Fibroblast of mammary gland (primary cell): ENCODE data around the gene EEFSEC.

Source experiments
- DNase-seq: peaks from one replicate; pipeline ENCODE4 v3.0.0-alpha.2; 2010; ENCODE audit warnings: low read depth
- H3K4me3 ChIP-seq: 2 replicates; pipeline ENCODE4 v1.5.1; 2011; ENCODE audit warnings: low read depth, mild to moderate bottlenecking, low read length, moderate library complexity; ENCODE audit not compliant: control insufficient read depth
- TF ChIP-seq, protein P1 (sequence below): conservative IDR thresholded peaks from 2 replicates; pipeline ENCODE4 v1.5.1; 2011; ENCODE audit warnings: low read depth, low read length, inconsistent platforms; ENCODE audit not compliant: control insufficient read depth, insufficient read depth

EEFSEC gene

DNA sequence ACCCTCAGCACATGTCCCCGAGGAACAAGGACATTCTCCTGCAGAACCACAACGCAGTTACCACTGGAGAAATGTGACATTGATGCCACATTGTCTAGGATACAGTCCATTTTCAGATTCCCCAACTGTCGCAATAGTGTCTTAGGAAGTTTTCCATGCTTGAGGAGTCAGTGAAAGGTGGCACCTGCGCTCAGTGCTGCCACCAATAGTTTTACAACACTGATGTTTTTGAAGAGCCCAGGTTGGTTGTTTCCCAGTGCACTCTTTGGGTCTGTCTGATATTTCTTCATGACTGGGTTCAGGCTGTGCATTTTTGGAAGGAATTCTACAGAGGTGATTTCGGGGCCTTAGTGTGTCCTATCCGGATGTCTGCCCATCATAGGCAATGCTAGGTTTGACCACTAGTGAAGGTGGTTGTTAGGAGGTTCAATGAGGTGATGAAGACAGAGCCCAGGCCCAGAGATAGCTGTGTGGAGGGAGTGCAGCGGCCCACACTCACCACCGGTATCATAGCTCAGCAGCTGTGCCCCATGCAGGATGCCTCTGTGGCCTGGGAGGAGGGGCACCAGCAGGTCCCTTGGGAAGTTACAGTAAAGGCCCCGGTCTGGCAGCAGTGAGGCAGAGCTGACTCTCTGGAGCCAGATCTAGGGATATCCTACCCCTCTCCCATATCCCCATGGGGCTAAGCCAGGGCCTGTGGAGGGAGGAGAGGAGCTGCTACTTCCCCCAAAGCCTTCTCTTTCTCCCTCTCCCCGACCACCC is 216.8 kb downstream of the EEFSEC start:
- TF ChIP-seq, protein P1, sequence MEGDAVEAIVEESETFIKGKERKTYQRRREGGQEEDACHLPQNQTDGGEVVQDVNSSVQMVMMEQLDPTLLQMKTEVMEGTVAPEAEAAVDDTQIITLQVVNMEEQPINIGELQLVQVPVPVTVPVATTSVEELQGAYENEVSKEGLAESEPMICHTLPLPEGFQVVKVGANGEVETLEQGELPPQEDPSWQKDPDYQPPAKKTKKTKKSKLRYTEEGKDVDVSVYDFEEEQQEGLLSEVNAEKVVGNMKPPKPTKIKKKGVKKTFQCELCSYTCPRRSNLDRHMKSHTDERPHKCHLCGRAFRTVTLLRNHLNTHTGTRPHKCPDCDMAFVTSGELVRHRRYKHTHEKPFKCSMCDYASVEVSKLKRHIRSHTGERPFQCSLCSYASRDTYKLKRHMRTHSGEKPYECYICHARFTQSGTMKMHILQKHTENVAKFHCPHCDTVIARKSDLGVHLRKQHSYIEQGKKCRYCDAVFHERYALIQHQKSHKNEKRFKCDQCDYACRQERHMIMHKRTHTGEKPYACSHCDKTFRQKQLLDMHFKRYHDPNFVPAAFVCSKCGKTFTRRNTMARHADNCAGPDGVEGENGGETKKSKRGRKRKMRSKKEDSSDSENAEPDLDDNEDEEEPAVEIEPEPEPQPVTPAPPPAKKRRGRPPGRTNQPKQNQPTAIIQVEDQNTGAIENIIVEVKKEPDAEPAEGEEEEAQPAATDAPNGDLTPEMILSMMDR, result no peak
- H3K4me3 ChIP-seq, result no peak overlapping the region
- DNase-seq, result no peak

DNA sequence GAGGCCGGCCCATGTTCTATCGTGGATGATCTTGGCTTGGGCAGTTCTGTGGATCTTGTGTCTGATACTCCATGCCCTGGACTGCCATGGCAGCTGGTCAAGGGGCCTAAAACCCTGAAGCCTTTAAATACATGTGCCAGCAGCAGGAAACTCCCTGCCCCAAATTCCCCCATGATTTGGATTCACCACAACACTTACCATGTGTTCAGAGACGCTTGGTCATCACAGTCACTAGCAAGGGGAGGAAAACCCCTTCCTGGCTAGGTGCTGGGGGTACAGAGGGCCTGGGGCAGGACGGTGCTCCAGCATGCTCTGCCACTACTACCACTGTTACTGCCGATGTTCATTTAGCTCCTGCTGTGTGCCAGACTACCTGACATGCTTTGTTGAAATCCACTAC is 219.0 kb downstream of the EEFSEC start:
- H3K4me3 ChIP-seq, result no peak overlapping the region
- TF ChIP-seq, protein P1, result no peak
- no peak for DNase-seq

DNA sequence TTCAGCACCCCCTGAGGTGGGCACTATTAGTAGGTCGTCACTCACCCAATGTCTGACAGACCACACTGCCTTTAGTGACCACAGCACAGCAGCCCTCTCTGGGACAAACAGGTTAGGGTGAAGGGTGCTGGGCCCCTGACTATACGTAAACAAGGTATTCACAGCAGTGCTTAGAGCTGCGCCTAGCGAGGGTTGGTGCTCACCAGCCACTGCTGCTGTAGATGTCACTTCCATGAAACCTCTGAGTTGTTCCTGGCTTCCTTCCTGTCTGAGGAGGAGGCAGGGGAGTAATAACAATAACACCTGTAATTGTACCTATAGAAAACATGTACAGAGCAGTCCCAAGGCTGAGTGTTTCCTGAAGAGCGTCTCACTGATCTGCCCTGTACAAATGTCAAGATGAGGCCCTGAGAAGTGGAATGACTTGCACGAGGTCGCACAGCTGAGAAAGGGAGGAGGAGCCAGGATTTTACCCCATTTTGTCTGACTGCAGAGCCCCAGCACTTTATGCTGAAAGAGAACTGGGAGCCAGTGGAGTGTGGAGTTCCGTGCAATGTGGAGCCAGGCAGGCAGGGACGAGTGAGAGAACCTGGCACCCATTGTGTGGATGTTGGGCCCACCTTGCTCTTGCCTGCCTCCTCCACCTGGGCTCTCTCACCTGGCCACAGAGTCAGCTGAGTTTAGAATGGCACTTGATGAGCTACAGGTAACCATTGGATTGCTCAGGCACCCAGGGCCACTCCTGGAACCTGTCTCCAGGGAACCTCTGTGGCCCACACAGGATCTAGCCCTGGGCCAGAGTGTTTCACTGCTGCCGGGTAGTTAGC is 219.6 kb downstream of the EEFSEC start:
- no peak for DNase-seq
- TF ChIP-seq, protein P1, result no peak
- no peak overlapping the region for H3K4me3 ChIP-seq

DNA sequence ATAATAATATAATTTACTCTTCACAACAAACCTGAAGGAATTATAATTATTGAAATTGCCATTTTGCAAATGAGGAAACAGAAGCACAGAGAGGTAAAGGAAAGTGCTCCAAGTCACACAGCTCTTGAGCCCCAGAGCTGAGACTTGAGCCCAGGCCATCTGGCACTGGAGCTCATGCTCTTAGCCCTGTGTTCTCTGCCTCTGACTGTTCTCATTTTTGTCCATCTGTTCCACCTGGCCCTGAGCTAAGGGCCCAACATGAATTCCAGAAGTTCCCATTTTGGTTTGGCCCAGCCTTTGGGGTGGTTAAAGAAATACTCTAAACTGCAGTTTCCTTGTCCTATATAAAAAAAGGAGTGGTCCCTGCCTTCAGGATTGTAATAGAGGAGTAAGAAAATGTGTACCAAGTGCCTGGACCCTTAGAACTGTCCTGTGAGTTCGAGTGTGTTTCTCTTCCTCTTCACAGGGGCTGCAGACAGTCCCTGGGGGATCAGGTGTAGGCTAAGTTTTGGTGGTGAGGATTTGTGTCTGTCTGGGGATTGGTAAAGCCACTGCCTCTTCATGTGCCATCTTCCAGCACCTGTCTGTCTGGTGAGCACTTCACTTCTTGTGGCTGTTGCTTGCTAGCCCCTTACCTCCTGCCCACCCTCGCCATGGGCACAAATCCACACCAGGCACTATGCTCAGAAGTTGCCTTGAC is 221.6 kb downstream of the EEFSEC start:
- DNase-seq, result no peak
- H3K4me3 ChIP-seq, result no peak overlapping the region
- TF ChIP-seq, protein P1, result no peak

DNA sequence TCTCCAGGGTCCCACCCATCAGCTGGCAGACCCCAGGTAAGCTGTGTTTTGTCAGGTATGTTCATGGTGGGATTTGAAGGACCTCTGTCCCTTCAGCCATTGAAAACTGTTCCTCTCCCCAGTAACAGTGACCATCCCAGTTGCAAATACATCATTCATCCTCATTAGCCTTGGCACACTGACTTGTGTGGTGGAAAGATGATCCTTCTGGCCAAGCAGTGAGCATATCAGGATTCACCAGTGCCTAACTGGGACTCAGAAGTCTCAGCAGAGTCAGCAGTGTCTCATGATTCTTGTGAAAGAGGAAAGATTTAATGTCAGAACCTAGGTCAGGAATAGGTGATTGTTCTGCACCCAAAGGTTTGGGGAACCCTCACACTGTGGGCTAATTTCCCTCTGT is 223.2 kb downstream of the EEFSEC start:
- no peak for DNase-seq
- H3K4me3 ChIP-seq, result no peak overlapping the region

More for the DNA sequence above, 223.2 kb downstream of the EEFSEC start:
- TF ChIP-seq, protein P1, result no peak
